SK-N-SH treated with all-trans-retinoic acid at 6 μM for 48 hours (cell line): ENCODE measurements around the gene SUCLG1.

Experiments
- ATAC-seq: fragments of 200-7000 bp; cut with Tn5 transposase; 3 replicates; pipeline ENCODE4 v1.9.1; 2020; ENCODE audit warnings: mild to moderate bottlenecking, moderate library complexity
- ARNTL ChIP-seq: fragments of 450-650 bp; formaldehyde crosslinking; IDR thresholded peaks from 2 replicates; pipeline ENCODE4 v1.5.0; 2020; ENCODE audit warnings: low read depth, mild to moderate bottlenecking, moderate library complexity, borderline replicate concordance
- BACH2 ChIP-seq: fragments of 250-450 bp; sonication (Bioruptor Pico); IDR thresholded peaks from 2 replicates; pipeline ENCODE4 v1.9.0; 2021; ENCODE audit warnings: mild to moderate bottlenecking, borderline replicate concordance
- CSDC2 ChIP-seq: fragments of 250-450 bp; sonication (Bioruptor Pico); IDR thresholded peaks from 2 replicates; pipeline ENCODE4 v1.5.0; 2020; ENCODE audit warnings: mild to moderate bottlenecking, moderate library complexity
- ESRRG ChIP-seq: fragments of 250-450 bp; sonication (Bioruptor Pico); IDR thresholded peaks from 2 replicates; pipeline ENCODE4 v1.6.1; 2021; ENCODE audit warnings: mild to moderate bottlenecking
- GLIS3 ChIP-seq: fragments of 250-450 bp; sonication (Bioruptor Pico); IDR thresholded peaks from 2 replicates; pipeline ENCODE4 v1.5.0; 2020; ENCODE audit warnings: mild to moderate bottlenecking, moderate library complexity
- ISL1 ChIP-seq: fragments of 250-450 bp; sonication (Bioruptor Pico); IDR thresholded peaks from 2 replicates; pipeline ENCODE4 v2.1.2; 2022; ENCODE audit warnings: mild to moderate bottlenecking, moderate library complexity
- OSR1 ChIP-seq: fragments of 250-450 bp; sonication (Bioruptor Pico); IDR thresholded peaks from 2 replicates; pipeline ENCODE4 v1.8.0; 2022; ENCODE audit warnings: moderate library complexity, mild to moderate bottlenecking, inconsistent platforms
- PPARA ChIP-seq: fragments of 250-450 bp; sonication (Bioruptor Pico); IDR thresholded peaks from 2 replicates; pipeline ENCODE4 v1.5.0; 2020; ENCODE audit warnings: mild to moderate bottlenecking, borderline replicate concordance
- RARB ChIP-seq: fragments of 250-450 bp; sonication (Bioruptor Pico); IDR thresholded peaks from 2 replicates; pipeline ENCODE4 v1.8.0; 2021; ENCODE audit warnings: mild to moderate bottlenecking, moderate library complexity
- SNAI2 ChIP-seq: fragments of 250-450 bp; sonication (Bioruptor Pico); IDR thresholded peaks from 2 replicates; pipeline ENCODE4 v1.5.0; 2020; ENCODE audit warnings: mild to moderate bottlenecking, moderate library complexity
- TCF4 ChIP-seq: fragments of 250-450 bp; sonication (Bioruptor Pico); IDR thresholded peaks from 2 replicates; pipeline ENCODE4 v1.8.0; 2021; ENCODE audit warnings: mild to moderate bottlenecking, moderate library complexity, borderline replicate concordance
- TOX ChIP-seq: fragments of 250-450 bp; sonication (Bioruptor Pico); IDR thresholded peaks from 2 replicates; pipeline ENCODE4 v1.8.0; 2021; ENCODE audit warnings: mild to moderate bottlenecking, moderate library complexity, borderline replicate concordance
- TSHZ2 ChIP-seq: fragments of 250-450 bp; sonication (Bioruptor Pico); IDR thresholded peaks from 2 replicates; pipeline ENCODE4 v1.5.0; 2020; ENCODE audit warnings: mild to moderate bottlenecking, moderate library complexity
- ZC3H10 ChIP-seq: fragments of 250-450 bp; sonication (Bioruptor Pico); IDR thresholded peaks from 2 replicates; pipeline ENCODE4 v1.5.1; 2021; ENCODE audit warnings: mild to moderate bottlenecking, moderate library complexity
- ZFP3 ChIP-seq: fragments of 250-450 bp; sonication (Bioruptor Pico); IDR thresholded peaks from 2 replicates; pipeline ENCODE4 v1.5.0; 2020; ENCODE audit warnings: mild to moderate bottlenecking, moderate library complexity
- ZFP30 ChIP-seq: fragments of 450-650 bp; formaldehyde crosslinking; IDR thresholded peaks from 2 replicates; pipeline ENCODE4 v1.5.0; 2022; ENCODE audit warnings: mild to moderate bottlenecking, moderate library complexity
- ZNF565 ChIP-seq: fragments of 450-650 bp; formaldehyde crosslinking; conservative IDR thresholded peaks from 2 replicates; pipeline ENCODE4 v1.5.0; 2020; ENCODE audit warnings: low read depth, mild to moderate bottlenecking, moderate library complexity
- ZNF70 ChIP-seq: fragments of 450-650 bp; formaldehyde crosslinking; IDR thresholded peaks from 2 replicates; pipeline ENCODE4 v1.5.0; 2020; ENCODE audit warnings: mild to moderate bottlenecking, moderate library complexity
- ZNF8 ChIP-seq: fragments of 450-650 bp; formaldehyde crosslinking; IDR thresholded peaks from 2 replicates; pipeline ENCODE4 v1.5.0; 2020; ENCODE audit warnings: mild to moderate bottlenecking, moderate library complexity
- TF ChIP-seq, protein P1 (sequence below): fragments of 250-450 bp; sonication (Bioruptor Pico); IDR thresholded peaks from 2 replicates; pipeline ENCODE4 v1.5.1; 2021; ENCODE audit warnings: mild to moderate bottlenecking, moderate library complexity
- TF ChIP-seq, protein P2 (sequence below): fragments of 250-450 bp; sonication (Bioruptor Pico); IDR thresholded peaks from 2 replicates; pipeline ENCODE4 v1.8.0; 2021; ENCODE audit warnings: low read depth, mild to moderate bottlenecking, moderate library complexity, borderline replicate concordance
- TF ChIP-seq, protein P3 (sequence below): fragments of 250-450 bp; sonication (Bioruptor Pico); IDR thresholded peaks from 2 replicates; pipeline ENCODE4 v1.8.0; 2020; ENCODE audit warnings: mild to moderate bottlenecking, moderate library complexity, borderline replicate concordance

The SUCLG1 gene

GRCh38 chr2:84380875-84381274 is 78.2 kb downstream of the SUCLG1 start:
- ATAC-seq: no peak
- no peak for TF ChIP-seq ZNF70 (CRISPR knock-in tag)
- no peak for TF ChIP-seq ARNTL
- TF ChIP-seq ZNF8: no peak
- TF ChIP-seq GLIS3: no peak
- TF ChIP-seq ESRRG: no peak
- no peak for TF ChIP-seq RARB (CRISPR knock-in tag)
- TF ChIP-seq TCF4 (CRISPR knock-in tag): no peak

GRCh38 chr2:84378960-84379359 is 80.1 kb downstream of the SUCLG1 start:
- ATAC-seq: no peak

DNA sequence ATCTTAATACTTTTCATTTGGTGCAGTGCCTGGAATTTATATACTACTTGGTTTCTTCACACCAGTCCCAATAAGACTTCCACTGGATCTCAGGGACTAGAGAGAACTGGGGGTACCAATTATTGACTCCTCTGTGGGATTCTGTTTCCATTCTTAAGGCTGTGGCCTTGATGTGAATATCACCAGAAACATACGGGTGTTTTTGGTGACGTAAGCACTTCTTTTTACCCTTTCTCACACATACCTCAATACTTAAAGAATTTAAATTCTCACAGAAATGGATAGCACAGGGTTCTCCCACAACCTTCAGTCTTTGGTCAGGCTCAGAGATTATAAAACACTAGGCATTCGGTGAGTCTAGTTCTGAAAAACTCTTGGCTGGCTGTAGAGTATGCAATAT is 84.1 kb downstream of the SUCLG1 start:
- no peak for TF ChIP-seq ZFP30
- TF ChIP-seq SNAI2 (CRISPR knock-in tag): no peak
- no peak for TF ChIP-seq ZNF70 (CRISPR knock-in tag)
- TF ChIP-seq, protein P1, sequence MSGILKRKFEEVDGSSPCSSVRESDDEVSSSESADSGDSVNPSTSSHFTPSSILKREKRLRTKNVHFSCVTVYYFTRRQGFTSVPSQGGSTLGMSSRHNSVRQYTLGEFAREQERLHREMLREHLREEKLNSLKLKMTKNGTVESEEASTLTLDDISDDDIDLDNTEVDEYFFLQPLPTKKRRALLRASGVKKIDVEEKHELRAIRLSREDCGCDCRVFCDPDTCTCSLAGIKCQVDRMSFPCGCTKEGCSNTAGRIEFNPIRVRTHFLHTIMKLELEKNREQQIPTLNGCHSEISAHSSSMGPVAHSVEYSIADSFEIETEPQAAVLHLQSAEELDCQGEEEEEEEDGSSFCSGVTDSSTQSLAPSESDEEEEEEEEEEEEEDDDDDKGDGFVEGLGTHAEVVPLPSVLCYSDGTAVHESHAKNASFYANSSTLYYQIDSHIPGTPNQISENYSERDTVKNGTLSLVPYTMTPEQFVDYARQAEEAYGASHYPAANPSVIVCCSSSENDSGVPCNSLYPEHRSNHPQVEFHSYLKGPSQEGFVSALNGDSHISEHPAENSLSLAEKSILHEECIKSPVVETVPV: no peak
- TF ChIP-seq, protein P2, sequence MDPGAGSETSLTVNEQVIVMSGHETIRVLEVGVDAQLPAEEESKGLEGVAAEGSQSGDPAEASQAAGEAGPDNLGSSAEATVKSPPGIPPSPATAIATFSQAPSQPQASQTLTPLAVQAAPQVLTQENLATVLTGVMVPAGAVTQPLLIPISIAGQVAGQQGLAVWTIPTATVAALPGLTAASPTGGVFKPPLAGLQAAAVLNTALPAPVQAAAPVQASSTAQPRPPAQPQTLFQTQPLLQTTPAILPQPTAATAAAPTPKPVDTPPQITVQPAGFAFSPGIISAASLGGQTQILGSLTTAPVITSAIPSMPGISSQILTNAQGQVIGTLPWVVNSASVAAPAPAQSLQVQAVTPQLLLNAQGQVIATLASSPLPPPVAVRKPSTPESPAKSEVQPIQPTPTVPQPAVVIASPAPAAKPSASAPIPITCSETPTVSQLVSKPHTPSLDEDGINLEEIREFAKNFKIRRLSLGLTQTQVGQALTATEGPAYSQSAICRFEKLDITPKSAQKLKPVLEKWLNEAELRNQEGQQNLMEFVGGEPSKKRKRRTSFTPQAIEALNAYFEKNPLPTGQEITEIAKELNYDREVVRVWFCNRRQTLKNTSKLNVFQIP: no peak
- TF ChIP-seq RARB (CRISPR knock-in tag): no peak
- no peak for TF ChIP-seq ZNF8
- TF ChIP-seq BACH2 (CRISPR knock-in tag): no peak

More at GRCh38 chr2:84378960-84379359, 80.1 kb downstream of the SUCLG1 start:
- no peak for TF ChIP-seq CSDC2 (CRISPR knock-in tag)

GRCh38 chr2:84373866-84374265 is 85.2 kb downstream of the SUCLG1 start:
- no peak for ATAC-seq
- TF ChIP-seq ZFP30 (no peak), ISL1 (CRISPR knock-in tag) (no peak), TOX (CRISPR knock-in tag) (no peak), BACH2 (CRISPR knock-in tag) (no peak), ZNF8 (no peak), PPARA (CRISPR knock-in tag) (no peak), RARB (CRISPR knock-in tag) (no peak), ZNF70 (CRISPR knock-in tag) (no peak), ESRRG (no peak), OSR1 (CRISPR knock-in tag) (no peak), CSDC2 (CRISPR knock-in tag) (no peak), TSHZ2 (CRISPR knock-in tag) (no peak), ZFP3 (no peak), GLIS3 (no peak), TCF4 (CRISPR knock-in tag) (no peak), SNAI2 (CRISPR knock-in tag) (no peak), ZC3H10 (CRISPR knock-in tag) (no peak), ZNF565 (no peak)
- TF ChIP-seq, protein P3, sequence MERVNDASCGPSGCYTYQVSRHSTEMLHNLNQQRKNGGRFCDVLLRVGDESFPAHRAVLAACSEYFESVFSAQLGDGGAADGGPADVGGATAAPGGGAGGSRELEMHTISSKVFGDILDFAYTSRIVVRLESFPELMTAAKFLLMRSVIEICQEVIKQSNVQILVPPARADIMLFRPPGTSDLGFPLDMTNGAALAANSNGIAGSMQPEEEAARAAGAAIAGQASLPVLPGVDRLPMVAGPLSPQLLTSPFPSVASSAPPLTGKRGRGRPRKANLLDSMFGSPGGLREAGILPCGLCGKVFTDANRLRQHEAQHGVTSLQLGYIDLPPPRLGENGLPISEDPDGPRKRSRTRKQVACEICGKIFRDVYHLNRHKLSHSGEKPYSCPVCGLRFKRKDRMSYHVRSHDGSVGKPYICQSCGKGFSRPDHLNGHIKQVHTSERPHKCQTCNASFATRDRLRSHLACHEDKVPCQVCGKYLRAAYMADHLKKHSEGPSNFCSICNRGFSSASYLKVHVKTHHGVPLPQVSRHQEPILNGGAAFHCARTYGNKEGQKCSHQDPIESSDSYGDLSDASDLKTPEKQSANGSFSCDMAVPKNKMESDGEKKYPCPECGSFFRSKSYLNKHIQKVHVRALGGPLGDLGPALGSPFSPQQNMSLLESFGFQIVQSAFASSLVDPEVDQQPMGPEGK (CRISPR knock-in tag): no peak
- TF ChIP-seq, protein P1: no peak

More for the DNA sequence above, 84.1 kb downstream of the SUCLG1 start:
- no peak for ATAC-seq
